ENCODE measurements around the gene PDZRN4.
"Not testable (repeated sequence)": the region's sequence is repeated elsewhere in the genome, so short reads cannot be mapped to it uniquely, and the experiment has no call there.

Gene PDZRN4

DNA sequence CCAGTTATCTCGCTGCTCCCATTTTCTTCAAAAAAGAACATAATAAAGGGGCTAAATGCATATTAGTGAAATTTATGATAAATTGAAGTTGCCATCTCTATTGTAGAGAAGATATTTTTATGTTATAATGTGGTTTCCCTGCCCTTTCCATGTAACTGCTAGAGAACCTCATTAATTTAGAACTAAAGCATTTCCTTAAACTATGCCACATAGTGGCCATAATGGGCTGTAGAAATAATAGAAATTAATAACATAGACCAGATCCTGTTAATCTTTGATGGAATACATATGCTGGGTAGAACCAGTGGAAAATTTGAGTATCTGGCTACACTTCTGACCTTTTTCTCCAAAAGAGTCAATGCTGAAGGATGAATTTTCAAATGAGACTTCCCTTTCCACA, 376.7 kb downstream of the PDZRN4 start:
- in situ Hi-C loops (cut with HindIII; ENCODE audit: low pct_ligation_motif_present, low pct_unique_long_range_greater_than_20kb, low sequenced_read_pairs) = no loop called here
- no peak for DNase-seq

DNA sequence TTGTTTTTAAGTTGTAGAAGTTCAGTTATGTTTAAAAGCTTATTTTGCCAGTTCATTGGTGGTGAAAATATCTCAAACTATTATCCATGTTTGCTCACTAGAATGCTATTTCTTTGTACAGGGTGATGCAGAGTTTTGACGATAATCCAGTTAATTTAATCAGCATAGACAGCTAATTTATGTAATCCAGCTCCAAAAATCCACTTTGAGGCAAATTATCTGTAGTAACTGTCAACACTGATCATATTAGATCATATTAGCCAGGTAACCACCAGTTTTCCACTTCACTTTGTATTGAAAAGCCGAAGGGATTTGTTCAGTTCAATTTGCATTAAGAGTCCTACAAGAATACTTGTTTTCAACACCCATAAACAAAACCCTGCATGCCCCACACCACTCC, 378.6 kb downstream of the PDZRN4 start:
- in situ Hi-C loops (cut with HindIII; ENCODE audit: low pct_ligation_motif_present, low pct_unique_long_range_greater_than_20kb, low sequenced_read_pairs) = no loop called here
- no peak for DNase-seq

DNA sequence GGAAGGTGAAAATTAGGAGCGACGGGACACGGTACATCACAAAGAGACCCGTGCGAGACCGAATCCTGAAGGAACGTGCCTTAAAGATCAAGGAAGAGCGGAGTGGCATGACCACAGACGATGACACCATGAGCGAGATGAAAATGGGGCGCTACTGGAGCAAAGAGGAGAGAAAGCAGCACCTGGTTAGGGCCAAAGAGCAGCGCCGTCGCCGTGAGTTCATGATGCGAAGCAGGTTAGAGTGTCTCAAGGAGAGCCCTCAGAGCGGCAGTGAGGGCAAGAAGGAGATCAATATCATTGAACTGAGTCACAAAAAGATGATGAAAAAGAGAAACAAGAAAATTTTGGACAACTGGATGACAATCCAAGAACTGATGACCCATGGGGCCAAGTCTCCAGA, 385.3 kb downstream of the PDZRN4 start:
- in situ Hi-C loops (cut with HindIII; ENCODE audit: low pct_ligation_motif_present, low pct_unique_long_range_greater_than_20kb, low sequenced_read_pairs) = no loop called here
- no peak for DNase-seq

DNA sequence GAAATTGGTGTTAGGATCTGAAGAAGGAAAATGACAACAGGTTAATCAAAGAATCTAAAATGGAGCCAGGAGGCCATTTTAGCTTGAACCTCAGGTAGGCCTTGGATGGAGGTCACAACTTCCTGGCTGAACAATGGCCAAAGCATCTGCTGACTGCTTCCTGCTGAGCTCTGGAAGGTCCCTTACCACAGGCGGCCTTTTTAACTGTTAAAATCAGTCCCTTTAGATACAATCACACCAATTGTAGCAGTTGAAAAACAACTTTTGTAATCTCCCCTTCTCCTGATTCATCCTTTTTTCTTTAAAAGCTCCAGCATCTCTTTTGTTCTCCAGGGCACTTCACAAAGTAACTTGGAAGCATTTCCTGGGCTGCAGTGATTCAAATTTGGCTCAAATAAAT, 388.8 kb downstream of the PDZRN4 start:
- in situ Hi-C loops (cut with HindIII; ENCODE audit: low pct_ligation_motif_present, low pct_unique_long_range_greater_than_20kb, low sequenced_read_pairs) = no loop called here
- DNase-seq = no peak

DNA sequence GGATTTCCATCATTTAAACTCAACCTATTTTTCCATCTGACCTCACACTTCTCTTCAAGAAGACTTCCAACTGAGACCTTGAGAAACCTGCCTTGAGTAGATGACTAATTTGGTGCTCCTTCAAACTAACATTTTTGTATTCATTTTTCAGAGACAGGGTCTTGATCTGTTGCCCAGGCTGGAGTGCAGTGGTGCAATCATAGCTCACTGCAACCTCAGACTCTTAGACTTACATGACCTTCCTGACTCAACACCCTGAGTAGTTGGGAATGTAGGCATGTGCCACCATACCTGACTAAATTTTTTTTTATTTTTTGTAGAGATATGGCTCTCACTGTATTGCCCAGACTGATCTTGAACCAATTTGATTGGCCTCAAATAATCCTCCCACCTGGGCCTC, 389.9 kb downstream of the PDZRN4 start:
- DNase-seq = no peak
- in situ Hi-C loops (cut with HindIII; ENCODE audit: low pct_ligation_motif_present, low pct_unique_long_range_greater_than_20kb, low sequenced_read_pairs) = no loop called here

DNA sequence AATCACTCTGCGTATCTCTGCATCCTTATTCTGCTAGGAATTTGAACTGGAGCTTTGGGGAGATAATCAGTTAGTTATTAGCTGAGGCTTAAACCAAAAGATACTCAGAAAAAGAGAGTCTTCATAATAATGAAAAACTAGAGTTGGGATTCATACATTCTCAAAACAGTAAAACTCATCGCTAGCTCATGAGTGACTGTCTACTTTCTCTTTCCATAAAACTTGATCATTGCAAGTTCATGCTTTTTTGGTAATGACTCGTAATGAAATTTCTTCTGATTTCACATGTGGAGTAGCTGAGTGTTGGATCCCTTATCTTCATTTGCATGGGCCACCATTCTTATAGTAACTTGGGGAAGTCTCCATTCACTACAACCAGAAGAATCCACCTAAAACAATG, 397.7 kb downstream of the PDZRN4 start:
- in situ Hi-C loops (cut with HindIII; ENCODE audit: low pct_ligation_motif_present, low pct_unique_long_range_greater_than_20kb, low sequenced_read_pairs) = no loop called here
- no peak for DNase-seq

DNA sequence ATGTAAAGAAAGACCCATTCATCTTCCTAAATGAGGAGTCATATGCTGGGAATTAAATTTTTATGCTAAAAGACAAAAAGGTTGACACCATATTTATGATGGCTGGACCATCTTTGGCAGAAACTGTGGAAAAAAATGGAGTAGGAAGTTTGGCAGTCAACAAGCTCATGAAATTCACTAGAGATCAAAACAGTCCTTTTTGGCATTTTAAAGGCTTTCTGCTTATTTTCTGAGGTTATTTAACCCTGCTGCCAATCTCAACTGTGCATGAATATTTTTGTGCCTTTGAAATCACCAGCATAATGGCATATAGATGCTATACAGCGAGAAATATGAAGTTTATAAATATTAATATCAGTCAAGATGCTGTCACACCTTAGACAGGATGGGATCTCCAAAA, 399.5 kb downstream of the PDZRN4 start:
- DNase-seq = no peak
- in situ Hi-C loops (cut with HindIII; ENCODE audit: low pct_ligation_motif_present, low pct_unique_long_range_greater_than_20kb, low sequenced_read_pairs) = no loop called here

DNA sequence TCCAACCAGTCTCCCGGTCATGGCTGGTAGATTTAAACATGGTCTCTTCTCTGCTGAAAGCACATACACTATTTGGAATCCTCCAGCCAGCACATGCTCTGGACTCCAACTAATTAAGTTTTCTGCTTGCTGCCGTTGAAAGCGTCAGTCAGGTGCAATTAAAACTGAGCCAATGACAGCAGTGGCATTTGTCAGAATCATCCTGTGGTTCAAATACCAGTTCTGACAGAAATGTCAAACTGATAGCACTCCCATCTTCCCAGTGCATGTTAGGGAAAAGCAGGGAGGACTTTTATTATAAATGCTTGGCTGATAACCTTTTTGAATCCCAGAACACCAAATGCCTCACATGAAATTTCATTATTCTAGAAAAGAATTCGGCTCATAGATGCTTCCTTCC, 401.8 kb downstream of the PDZRN4 start:
- DNase-seq = no peak
- in situ Hi-C loops (cut with HindIII; ENCODE audit: low pct_ligation_motif_present, low pct_unique_long_range_greater_than_20kb, low sequenced_read_pairs) = no loop called here

DNA sequence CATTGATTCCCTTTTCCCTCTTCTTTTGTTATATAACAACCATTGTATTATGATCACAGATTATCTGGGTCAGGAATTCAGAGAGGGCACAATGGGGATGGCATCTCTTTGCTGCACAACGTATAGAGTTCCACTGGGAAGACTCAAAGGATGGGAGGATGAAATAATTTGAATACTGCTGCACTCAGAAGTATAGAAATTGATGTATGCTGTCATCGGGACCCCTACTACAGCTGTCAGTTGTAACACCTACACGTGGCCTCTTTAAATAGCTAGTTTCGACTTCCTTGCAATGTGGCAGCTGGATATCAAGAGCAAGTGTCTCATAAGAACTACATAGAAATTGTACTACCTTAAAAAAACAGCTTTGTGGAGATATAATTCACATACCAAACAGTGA, 408.1 kb downstream of the PDZRN4 start:
- in situ Hi-C loops (cut with HindIII; ENCODE audit: low pct_ligation_motif_present, low pct_unique_long_range_greater_than_20kb, low sequenced_read_pairs) = no loop called here
- DNase-seq = no peak

DNA sequence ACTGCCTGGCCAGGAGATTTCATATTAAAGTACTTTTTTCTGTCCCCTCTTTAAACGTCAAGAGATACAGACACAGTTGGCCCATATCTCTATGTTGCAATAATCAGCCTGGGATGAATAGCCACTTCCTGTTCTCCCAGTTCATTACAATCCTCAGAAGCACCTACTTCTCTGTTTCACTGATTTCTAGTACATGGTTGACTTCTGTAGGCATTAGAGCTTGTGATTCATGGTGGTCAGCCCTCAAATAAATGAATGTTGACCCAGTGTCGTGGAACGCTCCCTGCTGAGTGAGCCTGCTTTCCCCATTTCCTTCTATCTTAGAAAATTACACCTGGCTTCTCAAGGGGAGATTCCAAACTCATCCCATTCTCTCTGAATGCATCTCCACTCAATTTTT, 416.7 kb downstream of the PDZRN4 start:
- in situ Hi-C loops (cut with HindIII; ENCODE audit: low pct_ligation_motif_present, low pct_unique_long_range_greater_than_20kb, low sequenced_read_pairs) = no loop called here
- DNase-seq = no peak

DNA sequence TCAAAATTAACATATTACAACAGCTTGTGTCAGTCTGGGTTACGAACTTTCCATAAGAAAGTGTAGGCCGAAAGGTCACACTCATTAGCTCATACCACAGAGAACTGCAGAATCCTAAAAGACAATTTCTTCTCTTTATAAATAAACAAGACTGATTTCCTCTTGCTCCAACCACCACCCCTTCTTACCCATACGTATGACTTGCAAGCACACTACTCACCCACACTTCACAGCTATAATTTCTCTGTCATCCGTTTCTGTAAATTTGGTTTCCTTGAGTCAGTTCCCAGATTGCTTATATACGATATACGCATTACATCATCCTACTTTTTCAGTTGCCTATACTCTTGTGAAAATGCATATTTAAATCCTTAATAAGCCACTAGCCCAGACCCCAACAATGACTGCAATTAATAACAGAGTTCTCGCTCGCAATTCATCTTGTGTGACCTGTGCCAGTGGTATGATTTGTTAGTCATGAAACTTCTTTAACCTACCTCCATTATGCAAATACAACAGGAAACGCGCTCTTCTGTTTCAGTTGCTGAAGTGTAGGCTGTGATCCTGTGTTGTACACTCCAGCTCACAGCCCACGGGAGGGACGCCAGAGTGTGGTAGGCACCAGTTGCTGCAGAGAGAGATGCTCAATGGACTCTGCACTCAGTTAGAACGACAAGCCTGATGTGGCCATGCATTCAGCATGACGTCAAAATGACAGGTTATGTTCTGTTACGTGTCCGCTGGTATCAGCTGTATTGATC, 417.6 kb downstream of the PDZRN4 start:
- in situ Hi-C loops (cut with HindIII; ENCODE audit: low pct_ligation_motif_present, low pct_unique_long_range_greater_than_20kb, low sequenced_read_pairs) = no loop called here
- no peak for DNase-seq

DNA sequence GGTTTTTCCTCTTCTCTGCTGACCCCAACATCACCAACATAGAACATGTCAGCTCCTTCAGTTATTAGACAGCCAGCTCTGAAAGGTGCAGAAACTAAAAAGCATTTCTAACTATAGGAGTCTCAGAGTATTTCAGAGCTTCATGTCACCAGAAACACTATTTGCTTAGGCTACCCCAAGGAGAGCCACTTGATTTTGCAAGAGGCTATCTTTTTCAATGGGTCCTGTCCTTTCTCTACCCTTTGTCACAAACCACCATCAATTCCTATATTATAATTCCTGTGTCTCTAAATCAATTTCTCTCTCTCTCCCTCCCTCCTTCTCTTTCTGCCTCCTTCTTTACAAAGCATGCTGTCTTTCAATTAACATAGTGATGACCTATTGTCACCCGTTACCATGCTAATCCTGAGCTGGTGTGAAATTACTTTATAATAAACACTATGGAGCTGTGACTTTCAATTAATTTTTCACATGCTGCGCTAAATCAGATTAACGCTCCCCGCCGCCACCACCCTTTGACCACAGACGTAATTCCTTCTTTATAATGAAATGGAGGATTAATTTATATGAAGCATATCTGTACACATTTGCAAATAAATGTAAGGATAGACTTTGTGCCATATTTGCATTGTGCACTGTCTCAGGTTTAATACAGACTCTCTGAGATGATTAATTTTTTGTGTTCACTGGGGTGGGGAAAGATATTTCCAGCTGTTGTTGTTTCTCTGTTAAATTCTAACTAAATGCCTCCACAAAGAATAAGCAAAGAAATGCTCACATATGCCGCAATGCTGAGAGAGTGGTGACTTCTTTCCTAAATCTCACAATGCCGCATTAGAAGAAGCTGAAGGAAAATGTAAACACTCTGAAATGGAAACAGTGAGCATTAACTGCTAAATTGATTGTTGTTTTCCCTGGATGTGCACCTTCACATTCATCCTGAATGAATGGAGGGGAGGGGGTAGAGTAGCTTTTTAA, 418.6 kb downstream of the PDZRN4 start:
- in situ Hi-C loops (cut with HindIII; ENCODE audit: low pct_ligation_motif_present, low pct_unique_long_range_greater_than_20kb, low sequenced_read_pairs) = no loop called here
- no peak for DNase-seq

DNA sequence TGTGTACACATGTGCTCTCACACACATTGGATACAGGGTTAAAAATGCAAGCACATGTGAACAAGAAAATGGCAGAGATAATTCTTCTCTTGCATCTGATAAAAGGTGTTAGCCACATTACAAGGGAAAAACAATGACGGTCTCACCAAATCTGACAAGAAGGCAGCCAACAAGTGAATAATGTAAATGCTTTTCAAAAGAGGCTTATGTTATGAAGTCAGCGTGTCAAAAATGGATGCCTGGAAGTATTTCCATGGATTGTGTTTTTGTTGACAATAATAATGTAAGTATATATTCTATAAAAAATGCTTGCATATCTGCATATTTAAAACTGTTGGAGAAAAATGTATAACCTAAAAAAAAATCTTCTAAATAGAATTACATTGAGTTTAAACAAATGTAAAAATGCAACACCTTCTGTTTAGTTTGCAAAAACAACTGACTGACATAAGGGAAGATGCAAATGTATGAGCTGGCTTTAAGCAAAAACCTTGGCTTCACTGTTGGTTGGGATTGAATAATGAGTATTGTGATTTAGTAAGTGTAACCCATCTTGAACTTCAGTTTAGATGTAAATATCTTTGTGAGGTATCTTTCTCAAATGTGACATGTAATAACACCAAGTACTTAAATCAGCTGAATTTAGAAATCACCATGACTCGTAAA, 424.9 kb downstream of the PDZRN4 start:
- in situ Hi-C loops (cut with HindIII; ENCODE audit: low pct_ligation_motif_present, low pct_unique_long_range_greater_than_20kb, low sequenced_read_pairs) = no loop called here

DNA sequence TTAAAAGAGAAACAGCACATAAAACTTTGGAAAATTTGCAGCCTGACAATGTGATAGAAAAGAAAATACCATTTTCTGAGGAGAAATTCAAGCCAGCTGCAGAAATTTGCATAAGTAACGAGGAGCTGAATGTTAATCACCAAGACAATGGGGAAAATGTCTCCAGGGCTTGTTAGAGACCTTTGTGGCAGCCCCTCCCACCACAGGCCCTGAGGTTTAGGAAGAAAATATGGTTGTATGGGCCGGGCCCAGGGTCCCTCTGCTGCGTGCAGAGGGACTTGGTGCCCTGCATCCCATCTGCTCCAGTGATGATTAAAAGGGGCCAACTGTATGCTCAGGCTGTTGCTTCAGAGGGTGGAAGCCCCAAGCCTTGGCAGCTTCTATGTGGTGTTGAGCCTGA, 427.1 kb downstream of the PDZRN4 start:
- DNase-seq; in situ Hi-C loops (cut with HindIII; ENCODE audit: low pct_ligation_motif_present, low pct_unique_long_range_greater_than_20kb, low sequenced_read_pairs): not testable (repeated sequence)

More for the DNA sequence above, 424.9 kb downstream of the PDZRN4 start:
- no peak for DNase-seq

DNA sequence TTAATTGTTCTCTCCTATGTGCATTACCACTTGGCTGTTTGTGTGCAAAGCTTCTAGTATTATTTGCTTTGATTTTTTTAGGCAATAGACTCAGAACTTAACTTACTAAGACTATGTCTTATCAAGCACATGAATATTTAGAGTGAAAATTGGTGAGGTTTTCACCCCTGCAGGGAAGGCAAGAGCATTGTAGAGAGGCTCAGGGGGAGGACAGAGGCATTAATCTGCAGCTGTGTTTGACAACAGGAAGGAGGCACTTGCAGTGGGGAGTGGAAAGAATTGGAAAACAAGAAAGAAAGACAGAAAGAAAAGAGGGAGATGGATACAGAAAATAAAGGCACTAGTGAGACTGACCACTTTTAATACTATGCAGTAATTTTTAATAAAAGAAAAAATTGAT, 431.6 kb downstream of the PDZRN4 start:
- no peak for DNase-seq

DNA sequence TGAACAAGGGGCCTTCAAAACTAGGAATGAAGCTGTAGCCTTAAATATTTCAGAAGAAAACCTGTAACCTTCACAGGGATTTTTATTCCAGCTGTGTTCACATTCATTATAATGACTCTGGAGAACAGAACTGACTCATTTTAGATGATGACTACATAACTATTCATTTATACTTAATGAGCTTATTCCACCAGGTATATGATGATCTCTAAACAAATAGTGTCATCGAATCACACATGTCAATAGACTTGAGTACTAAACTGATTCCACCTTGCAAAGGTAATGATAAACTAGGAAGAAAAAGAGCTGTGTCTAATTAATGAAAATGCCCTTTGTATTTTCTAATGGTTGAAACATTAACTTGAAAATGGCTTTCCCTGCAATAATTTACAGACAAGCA, 433.2 kb downstream of the PDZRN4 start:
- in situ Hi-C loops (cut with HindIII; ENCODE audit: low pct_ligation_motif_present, low pct_unique_long_range_greater_than_20kb, low sequenced_read_pairs) = no loop called here
- no peak for DNase-seq

More for the DNA sequence above, 431.6 kb downstream of the PDZRN4 start:
- in situ Hi-C loops (cut with HindIII; ENCODE audit: low pct_ligation_motif_present, low pct_unique_long_range_greater_than_20kb, low sequenced_read_pairs) = no loop called here
